C4-2B (cell line): ENCODE data around the gene DNAJC24.

ENCODE experiments used
- ZFX ChIP-seq: fragments of 450-650 bp; IDR thresholded peaks from 2 replicates; pipeline ENCODE4 v1.6.1; 2017
- TF ChIP-seq, protein P1 (sequence below): fragments of 450-650 bp; conservative IDR thresholded peaks from 2 replicates; pipeline ENCODE4 v1.5.1; 2017; ENCODE audit warnings: mild to moderate bottlenecking

DNA sequence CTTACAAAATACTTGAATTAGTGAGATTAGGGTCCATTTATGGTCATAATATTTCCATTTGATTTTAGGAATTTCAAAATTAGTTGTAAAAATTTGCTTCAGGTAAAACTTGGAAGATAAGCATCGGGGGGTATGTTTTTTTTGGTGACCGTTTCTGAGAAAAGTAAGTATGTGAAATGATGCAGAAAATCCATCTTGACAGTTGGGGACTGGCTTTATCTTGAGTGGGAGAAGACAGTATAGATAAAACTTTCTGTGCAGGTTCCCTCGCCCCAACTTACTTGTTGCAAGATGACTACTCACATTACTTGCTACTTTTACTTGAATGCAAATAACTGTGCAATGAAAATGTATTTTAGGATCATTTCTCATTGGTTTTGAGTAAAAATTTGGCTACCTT is 49.5 kb downstream of the DNAJC24 start:
- TF ChIP-seq, protein P1, sequence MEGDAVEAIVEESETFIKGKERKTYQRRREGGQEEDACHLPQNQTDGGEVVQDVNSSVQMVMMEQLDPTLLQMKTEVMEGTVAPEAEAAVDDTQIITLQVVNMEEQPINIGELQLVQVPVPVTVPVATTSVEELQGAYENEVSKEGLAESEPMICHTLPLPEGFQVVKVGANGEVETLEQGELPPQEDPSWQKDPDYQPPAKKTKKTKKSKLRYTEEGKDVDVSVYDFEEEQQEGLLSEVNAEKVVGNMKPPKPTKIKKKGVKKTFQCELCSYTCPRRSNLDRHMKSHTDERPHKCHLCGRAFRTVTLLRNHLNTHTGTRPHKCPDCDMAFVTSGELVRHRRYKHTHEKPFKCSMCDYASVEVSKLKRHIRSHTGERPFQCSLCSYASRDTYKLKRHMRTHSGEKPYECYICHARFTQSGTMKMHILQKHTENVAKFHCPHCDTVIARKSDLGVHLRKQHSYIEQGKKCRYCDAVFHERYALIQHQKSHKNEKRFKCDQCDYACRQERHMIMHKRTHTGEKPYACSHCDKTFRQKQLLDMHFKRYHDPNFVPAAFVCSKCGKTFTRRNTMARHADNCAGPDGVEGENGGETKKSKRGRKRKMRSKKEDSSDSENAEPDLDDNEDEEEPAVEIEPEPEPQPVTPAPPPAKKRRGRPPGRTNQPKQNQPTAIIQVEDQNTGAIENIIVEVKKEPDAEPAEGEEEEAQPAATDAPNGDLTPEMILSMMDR = no peak
- no peak for TF ChIP-seq ZFX
